Retinal pigment epithelial cell (primary cell): ENCODE measurements around the gene LEPROT.
"Not testable (repeated sequence)": the region's sequence is repeated elsewhere in the genome, so short reads cannot be mapped to it uniquely, and the experiment has no call there.

Experiments used
- DNase-seq: peaks from one replicate; pipeline ENCODE4 v3.0.0-alpha.2; 2010; ENCODE audit warnings: low read depth
- H3K4me3 ChIP-seq: 2 replicates; pipeline ENCODE4 v1.5.1; 2011; ENCODE audit warnings: mild to moderate bottlenecking, low read length, control low read depth, moderate library complexity
- TF ChIP-seq, protein P1 (sequence below): conservative IDR thresholded peaks from 2 replicates; pipeline ENCODE4 v1.5.1; 2011; ENCODE audit warnings: low read depth, low read length, control low read depth, inconsistent platforms

The LEPROT gene

DNA sequence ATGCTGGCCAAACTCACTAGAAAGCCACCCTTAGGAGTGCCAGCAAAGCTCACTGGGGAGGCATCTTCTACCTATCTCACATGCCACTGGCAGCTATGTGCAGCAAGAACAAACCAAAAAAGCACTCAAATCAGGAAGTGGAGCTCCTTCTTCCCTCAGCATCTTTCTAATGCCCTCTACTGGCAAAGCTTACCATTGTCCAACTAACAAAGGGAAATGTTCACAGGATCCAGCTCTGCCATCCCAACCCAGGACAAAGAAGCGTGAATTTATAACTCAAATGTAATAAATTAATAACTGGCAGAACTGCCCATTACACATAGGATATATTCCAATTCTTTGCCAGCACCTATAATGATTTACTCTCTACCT is 38.9 kb downstream of the LEPROT start:
- TF ChIP-seq, protein P1, sequence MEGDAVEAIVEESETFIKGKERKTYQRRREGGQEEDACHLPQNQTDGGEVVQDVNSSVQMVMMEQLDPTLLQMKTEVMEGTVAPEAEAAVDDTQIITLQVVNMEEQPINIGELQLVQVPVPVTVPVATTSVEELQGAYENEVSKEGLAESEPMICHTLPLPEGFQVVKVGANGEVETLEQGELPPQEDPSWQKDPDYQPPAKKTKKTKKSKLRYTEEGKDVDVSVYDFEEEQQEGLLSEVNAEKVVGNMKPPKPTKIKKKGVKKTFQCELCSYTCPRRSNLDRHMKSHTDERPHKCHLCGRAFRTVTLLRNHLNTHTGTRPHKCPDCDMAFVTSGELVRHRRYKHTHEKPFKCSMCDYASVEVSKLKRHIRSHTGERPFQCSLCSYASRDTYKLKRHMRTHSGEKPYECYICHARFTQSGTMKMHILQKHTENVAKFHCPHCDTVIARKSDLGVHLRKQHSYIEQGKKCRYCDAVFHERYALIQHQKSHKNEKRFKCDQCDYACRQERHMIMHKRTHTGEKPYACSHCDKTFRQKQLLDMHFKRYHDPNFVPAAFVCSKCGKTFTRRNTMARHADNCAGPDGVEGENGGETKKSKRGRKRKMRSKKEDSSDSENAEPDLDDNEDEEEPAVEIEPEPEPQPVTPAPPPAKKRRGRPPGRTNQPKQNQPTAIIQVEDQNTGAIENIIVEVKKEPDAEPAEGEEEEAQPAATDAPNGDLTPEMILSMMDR = peak; percentile 71
- no peak for DNase-seq

DNA sequence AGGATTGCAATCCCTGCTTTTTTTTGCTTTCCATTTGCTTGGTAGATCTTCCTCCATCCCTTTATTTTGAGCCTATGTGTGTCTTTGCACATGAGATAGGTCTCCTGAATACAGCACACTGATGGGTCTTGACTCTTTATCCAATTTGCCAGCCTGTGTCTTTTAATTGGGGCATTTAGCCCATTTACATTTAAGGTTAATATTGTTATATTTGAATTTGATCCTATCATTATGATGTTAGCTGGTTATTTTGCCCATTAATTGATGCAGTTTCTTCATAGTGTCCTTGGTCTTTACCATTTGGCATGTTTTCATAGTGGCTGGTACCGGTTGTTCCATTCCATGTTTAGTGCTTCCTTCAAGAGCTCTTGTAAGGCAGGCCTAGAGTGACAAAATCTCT is 45.4 kb downstream of the LEPROT start:
- not testable (repeated sequence) for H3K4me3 ChIP-seq, DNase-seq

More for the DNA sequence above, 38.9 kb downstream of the LEPROT start:
- H3K4me3 ChIP-seq = no peak overlapping the region

DNA sequence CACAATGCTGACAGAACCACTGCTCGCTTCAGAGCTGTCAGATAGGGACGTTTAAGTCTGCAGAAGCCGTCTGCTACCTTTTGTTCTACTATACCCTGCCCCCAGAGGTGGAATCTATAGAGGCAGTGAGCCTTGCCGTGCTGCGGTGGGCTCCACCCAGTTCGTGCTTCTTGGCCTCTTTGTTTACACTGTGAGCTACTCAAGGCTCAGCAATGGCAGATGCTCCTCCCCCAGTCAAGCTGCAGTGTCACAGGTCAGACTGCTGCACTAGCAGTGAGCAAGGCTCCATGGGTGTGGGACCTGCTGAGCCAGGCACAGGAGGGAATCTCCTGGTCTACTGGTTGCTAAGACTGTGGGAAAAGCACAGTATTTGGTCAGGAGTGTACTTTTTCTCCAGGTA is 47.1 kb downstream of the LEPROT start:
- no peak for DNase-seq
- H3K4me3 ChIP-seq = no peak overlapping the region
- TF ChIP-seq, protein P1 = peak; percentile 6

DNA sequence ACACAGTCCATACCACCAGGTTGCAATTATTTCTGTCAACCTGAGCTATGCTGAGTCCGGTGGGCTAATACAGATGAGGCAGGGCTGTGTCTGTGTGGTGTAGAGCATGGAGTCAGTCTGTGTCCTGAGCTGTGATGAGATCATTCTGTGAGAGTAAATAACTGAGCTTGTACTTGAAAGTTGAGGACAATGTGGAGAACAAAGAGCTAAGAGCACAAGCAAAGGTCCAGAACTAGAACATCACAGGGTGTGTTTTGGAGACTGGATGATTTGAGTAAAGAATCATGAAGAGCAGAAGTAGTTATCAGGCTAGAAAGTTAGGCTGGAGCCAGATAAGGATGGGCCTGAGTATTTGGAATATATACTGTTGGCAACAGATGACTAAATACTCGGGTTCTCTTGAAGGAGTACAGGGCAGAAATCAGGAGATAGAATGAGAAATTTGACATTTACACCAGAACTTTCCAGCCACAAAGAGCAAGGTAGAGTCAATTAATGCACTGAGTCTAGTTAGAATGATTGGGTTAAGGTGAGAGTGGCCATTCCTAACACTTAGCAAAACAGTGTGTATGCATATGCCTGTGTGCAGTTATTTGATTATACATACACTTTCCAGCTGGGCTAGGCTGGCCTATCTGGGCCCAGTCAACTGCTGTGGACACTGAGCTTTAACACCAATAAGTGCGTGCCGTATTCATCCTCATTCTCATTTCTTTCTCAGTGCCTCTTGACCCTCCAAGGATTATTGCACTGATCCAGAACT is 48.8 kb downstream of the LEPROT start:
- TF ChIP-seq, protein P1 = no peak
- DNase-seq = no peak
- H3K4me3 ChIP-seq = no peak overlapping the region

DNA sequence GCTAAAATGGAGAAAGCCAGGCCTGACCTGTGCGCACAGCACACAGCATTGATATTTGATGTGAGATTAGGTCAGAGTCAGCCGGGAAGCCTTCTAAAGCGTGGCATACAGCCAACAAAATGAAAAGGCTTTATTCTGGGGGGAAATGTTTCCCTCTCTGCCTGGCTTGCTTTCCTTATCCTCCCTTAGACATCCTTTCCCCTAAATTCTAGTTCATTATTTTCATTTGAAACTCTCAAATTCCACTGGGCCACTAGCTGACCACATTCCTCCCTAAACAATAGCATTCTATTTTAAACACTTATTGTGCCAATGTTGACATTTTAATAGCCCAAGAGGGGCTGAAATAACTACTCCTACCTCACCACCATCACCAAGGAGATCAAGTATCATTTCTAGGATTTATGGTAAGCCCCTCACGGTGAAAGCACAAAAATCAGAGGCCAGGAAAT is 49.4 kb downstream of the LEPROT start:
- no peak overlapping the region for H3K4me3 ChIP-seq
- DNase-seq = peak; percentile 58
- TF ChIP-seq, protein P1 = no peak

DNA sequence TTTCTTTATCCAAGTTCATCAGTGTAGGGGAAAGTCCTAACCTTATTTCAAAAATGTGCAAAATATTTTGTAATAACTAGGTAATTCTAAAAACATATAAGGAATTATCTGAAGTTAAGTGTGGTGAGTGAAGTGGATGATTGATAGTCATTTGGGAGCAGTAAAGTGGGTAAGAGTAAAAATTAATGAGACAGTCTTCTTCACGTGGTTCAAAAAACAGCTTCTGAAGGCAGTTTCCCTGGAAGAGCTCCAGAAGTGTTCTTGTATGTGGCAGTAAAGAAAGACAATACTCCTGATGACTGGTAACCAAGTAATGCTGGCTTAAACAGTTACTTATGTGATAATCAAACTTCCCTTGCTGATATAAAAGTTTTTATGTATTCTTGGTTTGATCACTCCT is 50.3 kb downstream of the LEPROT start:
- TF ChIP-seq, protein P1 = no peak
- no peak for DNase-seq
- no peak overlapping the region for H3K4me3 ChIP-seq

DNA sequence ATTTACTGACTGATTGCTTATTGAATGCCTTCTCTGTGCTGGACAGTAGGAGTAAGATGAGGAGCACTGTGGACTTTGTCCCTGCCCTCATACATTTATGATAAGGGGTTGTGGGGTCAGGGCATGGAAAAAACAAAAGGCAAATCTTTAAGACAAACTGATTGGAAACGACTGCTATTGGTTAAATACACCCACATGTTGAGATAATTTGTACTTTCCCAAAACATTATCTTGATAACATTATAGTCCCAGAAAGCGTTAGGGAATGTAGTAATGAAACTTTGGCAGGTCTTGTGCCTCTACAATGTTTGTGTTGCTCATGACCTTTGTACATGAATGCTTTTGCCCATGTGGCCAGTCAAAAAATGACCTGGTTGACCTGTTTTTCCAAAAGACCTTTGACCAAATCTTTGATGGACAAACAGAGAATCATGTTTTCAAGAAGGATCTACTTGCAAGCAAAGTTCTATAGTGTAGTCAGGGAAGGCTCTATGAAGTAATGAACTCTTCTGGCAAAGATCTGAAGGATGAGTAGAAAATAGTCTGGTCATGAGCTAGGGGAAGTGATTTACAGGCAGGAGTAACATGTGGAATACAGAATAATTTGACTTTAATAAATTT is 50.9 kb downstream of the LEPROT start:
- H3K4me3 ChIP-seq = no peak overlapping the region
- TF ChIP-seq, protein P1 = no peak
- no peak for DNase-seq
